Measurements from ENCODE around the gene C4orf54.

Gene C4orf54

DNA sequence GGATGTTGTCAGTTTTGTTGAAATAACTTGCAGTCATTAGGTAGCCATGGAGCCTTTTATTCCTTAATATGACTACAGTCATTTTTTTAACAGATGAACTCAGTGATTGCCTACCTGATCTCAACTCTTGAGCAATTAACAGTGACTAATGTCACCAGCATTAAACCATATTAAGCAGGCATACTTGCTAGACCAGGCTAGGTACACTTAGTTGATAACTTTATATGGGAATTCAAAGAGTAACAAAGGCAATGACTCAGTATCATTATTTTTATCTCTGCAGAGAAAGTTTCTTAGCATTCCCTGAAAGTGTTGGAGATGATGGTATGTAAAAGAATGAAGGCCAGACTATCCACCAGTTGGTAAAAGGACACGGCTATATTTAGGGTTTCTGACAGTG is at the start of gene C4orf54:
C4orf54 (minus strand) TSS at position 31 of the 400 bp plus-strand sequence. CDS start 3,180 bp downstream, outside the sequence.
- DNase-seq (ENCODE audit: extremely low read depth, low read depth) = no peak
- no peak within 1 kb of the TSS for H3K4me3 ChIP-seq (replicated peaks; ENCODE audit: low read depth, low read length)
- TF ChIP-seq, protein P1, sequence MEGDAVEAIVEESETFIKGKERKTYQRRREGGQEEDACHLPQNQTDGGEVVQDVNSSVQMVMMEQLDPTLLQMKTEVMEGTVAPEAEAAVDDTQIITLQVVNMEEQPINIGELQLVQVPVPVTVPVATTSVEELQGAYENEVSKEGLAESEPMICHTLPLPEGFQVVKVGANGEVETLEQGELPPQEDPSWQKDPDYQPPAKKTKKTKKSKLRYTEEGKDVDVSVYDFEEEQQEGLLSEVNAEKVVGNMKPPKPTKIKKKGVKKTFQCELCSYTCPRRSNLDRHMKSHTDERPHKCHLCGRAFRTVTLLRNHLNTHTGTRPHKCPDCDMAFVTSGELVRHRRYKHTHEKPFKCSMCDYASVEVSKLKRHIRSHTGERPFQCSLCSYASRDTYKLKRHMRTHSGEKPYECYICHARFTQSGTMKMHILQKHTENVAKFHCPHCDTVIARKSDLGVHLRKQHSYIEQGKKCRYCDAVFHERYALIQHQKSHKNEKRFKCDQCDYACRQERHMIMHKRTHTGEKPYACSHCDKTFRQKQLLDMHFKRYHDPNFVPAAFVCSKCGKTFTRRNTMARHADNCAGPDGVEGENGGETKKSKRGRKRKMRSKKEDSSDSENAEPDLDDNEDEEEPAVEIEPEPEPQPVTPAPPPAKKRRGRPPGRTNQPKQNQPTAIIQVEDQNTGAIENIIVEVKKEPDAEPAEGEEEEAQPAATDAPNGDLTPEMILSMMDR (IDR thresholded peaks at IDR 0.05; ENCODE audit: low read depth, low read length, missing control alignments) = no peak

DNA sequence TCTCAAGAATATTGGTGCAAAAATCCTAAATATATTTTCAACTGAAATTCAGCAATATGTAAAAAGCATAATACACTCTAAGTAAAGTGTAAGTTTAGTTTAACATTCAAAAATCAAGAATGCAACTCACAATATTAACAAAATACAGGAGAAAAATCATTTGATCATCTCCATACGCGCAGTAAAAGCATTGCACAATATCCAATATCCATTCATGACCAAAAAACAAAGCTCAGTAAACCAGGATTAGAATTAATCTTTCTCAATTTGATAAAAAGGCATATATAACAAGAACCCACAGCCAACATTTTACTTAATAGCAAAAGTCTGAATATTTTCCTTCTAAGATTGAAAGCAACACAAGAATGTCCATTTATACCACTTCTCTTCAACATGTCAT is 48.3 kb upstream of the C4orf54 start:
- no peak overlapping the region for H3K4me3 ChIP-seq (replicated peaks; ENCODE audit: low read depth, low read length)
- TF ChIP-seq, protein P1 (IDR thresholded peaks at IDR 0.05; ENCODE audit: low read depth, low read length, missing control alignments) = no peak
- no peak for DNase-seq (ENCODE audit: extremely low read depth, low read depth)

DNA sequence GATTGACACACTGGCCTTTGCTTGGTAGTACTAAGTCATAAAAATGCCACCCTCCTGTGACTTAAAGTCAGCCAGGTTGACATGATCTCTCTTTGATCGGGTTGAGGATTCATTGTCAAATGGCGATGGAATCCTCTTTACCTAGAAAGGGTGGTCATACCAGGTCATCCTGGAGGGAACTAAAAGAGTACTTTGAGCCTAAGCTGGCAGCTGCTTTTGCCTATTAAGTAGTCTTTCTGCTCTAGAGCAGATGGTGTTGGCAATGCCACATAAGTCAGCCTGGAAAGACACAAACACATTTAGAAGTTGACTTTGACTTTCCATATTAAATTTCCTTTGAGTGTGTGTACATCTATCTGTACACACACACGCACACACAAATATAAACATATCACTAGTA is 39.2 kb upstream of the C4orf54 start:
- no peak for DNase-seq (ENCODE audit: extremely low read depth, low read depth)
- no peak overlapping the region for H3K4me3 ChIP-seq (replicated peaks; ENCODE audit: low read depth, low read length)
- TF ChIP-seq, protein P1 (IDR thresholded peaks at IDR 0.05; ENCODE audit: low read depth, low read length, missing control alignments) = no peak

DNA sequence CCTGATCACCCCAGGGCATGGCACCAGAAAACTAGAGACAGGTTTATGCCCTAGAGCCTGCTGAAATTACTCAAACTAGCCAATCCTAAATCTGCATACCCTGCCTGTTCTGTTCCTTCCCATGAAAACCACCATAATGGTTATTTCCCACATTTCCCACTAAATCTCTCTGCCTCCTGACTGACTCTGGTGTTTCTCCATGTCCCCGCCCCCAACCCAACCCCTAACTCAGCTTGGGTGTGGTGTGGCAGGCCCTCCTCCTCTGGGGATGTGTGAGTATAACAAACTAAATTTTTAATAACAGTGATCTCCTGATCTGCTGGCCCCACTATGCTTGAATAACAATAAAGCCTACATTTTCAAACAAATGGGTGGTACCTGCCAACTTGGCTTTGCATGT is 35.5 kb upstream of the C4orf54 start:
- H3K4me3 ChIP-seq (replicated peaks; ENCODE audit: low read depth, low read length) = no peak overlapping the region
- TF ChIP-seq, protein P1 (IDR thresholded peaks at IDR 0.05; ENCODE audit: low read depth, low read length, missing control alignments) = no peak
- no peak for DNase-seq (ENCODE audit: extremely low read depth, low read depth)

DNA sequence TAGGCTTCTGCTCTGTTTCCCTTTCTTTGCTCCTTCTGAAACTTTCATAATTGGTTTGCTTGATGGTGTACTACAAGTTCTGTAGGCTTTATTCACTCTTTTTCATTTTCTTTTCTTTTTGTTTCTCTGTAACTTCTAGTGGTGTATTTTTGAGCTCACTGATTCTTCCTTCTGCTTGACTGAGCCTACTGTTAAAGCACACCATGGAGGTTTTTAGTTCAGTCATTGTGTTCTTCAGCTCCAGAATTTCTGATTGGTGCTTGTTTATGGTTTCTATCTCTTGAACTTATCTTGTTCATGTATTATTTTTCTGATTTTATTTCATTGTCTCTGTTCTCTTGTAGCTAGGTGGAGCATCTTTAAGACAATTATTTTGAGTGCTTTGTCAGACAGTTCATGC is 33.4 kb upstream of the C4orf54 start:
- no peak for DNase-seq (ENCODE audit: extremely low read depth, low read depth)
- no peak overlapping the region for H3K4me3 ChIP-seq (replicated peaks; ENCODE audit: low read depth, low read length)
- TF ChIP-seq, protein P1 (IDR thresholded peaks at IDR 0.05; ENCODE audit: low read depth, low read length, missing control alignments) = no peak

DNA sequence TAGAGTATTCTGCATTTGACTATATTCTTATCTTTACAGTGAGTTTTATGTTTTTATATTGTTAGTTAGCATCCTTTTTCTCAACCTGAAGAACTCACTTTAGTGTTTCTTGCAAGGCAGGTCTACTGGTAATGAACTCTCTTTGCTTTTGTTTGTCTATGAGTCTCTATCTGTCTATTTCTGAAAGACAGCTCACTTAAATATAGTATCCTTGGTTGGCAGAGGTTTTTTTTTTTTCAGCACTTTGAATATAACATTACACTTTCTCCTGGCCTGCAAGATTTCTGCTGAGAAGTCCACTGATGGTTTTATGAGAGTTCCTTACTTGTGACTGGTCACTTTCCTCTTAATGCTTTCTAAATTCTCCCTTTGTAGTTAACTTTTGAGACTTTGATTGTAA is 32.8 kb upstream of the C4orf54 start:
- TF ChIP-seq, protein P1 (IDR thresholded peaks at IDR 0.05; ENCODE audit: low read depth, low read length, missing control alignments) = no peak
- no peak overlapping the region for H3K4me3 ChIP-seq (replicated peaks; ENCODE audit: low read depth, low read length)
- DNase-seq (ENCODE audit: extremely low read depth, low read depth) = no peak

DNA sequence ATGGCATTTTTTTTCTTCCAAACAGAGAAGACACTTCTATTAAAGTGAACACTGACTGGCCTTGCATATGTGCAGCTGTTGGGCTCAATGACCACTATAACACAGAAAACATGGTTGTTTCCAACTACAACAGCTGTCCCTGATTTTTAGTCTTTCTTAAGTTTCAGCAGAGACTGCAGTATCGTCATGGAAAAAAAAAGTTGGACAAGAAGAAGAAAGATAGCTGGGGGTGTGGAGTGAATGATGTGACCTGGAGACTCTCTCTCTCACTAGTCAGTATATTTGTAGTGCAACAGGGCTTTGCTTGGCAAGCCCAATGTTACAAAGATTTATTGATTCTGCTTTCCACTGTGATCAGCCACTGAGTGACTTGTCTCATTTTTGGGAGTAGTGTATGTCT is 29.5 kb upstream of the C4orf54 start:
- H3K4me3 ChIP-seq (replicated peaks; ENCODE audit: low read depth, low read length) = no peak overlapping the region
- TF ChIP-seq, protein P1 (IDR thresholded peaks at IDR 0.05; ENCODE audit: low read depth, low read length, missing control alignments) = no peak
- no peak for DNase-seq (ENCODE audit: extremely low read depth, low read depth)

Measured in HFF-Myc (cell line).